Amniotic epithelial cell (primary cell): ENCODE data around the gene DCHS1.
"Not testable (repeated sequence)": the region's sequence is repeated elsewhere in the genome, so short reads cannot be mapped to it uniquely, and the experiment has no call there.

Experiments
- DNase-seq: peaks from one replicate; pipeline ENCODE4 v3.0.0-alpha.2; 2010; ENCODE audit warnings: low read depth

Gene DCHS1

GRCh38 chr11:6655790-6656583 is at the start of gene DCHS1:
DCHS1 (minus strand) TSS chr11:6655809; CDS start chr11:6641613, 14,196 bp downstream.
- DNase-seq: no peak

- DNase-seq: peak; percentile 75
Observed at GRCh38 chr11:6703247-6704063, 47.8 kb upstream of the DCHS1 start.

DNA sequence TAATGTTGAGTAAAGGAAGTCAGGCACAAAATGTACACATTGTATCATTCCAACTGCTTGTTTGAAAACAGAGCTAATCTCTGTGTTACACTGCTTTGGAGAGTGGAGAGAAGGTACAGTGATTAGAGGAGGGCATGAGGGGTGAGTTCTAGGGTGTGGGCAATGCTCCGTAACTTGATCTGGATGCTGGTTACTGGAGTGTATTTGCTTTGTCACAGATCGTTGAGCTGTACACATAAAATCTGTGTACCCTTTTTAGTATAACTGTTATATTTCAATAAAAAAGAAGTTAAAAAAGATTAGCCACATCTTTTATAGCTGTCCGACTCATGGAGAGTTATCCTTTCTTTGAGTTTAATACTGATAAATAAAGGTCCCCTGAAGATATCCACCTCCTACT is 46.3 kb upstream of the DCHS1 start:
- DNase-seq: not testable (repeated sequence)

DNA sequence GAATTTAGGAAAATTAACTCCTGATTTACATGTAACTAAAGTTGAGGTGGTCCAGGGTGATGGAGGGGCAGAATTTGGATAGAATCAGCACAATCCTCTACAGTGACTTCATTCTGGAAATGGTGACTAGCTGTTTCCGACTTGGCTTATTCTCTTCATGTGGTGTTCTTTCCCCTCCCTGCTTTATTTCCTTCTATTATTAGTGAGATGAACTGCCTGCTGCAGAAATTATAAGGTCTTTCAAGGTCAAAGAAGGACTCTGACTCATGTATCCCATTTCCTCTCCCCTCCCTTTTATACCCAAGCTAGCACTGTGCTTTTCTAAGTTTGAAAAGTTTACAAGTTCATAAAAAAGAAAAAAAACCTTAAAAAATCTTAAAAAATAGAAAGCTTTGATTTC is 39.8 kb upstream of the DCHS1 start:
- DNase-seq: peak; percentile 61

GRCh38 chr11:6694229-6694535 is 38.6 kb upstream of the DCHS1 start:
- no peak for DNase-seq

GRCh38 chr11:6693342-6694228 is 38.0 kb upstream of the DCHS1 start:
- DNase-seq: peak; percentile 92

GRCh38 chr11:6692128-6692527 is 36.5 kb upstream of the DCHS1 start:
- DNase-seq: no peak

- DNase-seq: not testable (repeated sequence)
Observed at GRCh38 chr11:6690431-6691132, 35.0 kb upstream of the DCHS1 start.

GRCh38 chr11:6687876-6688275 is 32.3 kb upstream of the DCHS1 start:
- DNase-seq: no peak

- no peak for DNase-seq
Observed at GRCh38 chr11:6686006-6686405, 30.4 kb upstream of the DCHS1 start.

GRCh38 chr11:6684068-6684467 is 28.5 kb upstream of the DCHS1 start:
- DNase-seq: not testable (repeated sequence)

- peak; percentile 96 for DNase-seq
Observed at GRCh38 chr11:6682936-6683861, 27.6 kb upstream of the DCHS1 start, which contains the start of gene MRPL17. MRPL17 (minus strand) TSS chr11:6683340; CDS start chr11:6683296, 44 bp downstream.

GRCh38 chr11:6682591-6682935 is 27.0 kb upstream of the DCHS1 start:
- DNase-seq: peak; percentile 5

DNA sequence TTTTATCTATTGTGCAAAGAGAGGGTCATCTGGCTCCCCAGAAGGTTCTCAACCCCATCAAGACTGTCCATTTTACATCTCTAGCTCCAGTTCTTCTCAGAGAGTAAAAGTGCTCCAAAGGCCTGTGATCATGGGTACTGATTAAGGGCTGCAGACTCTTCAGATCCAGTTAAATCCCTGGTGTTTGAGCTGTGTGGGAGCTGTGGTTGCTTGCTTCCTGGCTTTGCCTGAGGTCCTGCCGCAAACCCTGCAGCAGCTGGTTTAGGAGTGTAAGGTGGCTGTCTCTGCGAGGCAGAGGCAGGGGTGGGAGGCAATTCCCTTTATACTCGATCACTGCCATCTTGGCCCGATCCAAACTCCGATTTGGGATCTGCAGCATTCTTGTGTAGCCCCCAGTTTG is 26.3 kb upstream of the DCHS1 start:
- peak; percentile 45 for DNase-seq

DNA sequence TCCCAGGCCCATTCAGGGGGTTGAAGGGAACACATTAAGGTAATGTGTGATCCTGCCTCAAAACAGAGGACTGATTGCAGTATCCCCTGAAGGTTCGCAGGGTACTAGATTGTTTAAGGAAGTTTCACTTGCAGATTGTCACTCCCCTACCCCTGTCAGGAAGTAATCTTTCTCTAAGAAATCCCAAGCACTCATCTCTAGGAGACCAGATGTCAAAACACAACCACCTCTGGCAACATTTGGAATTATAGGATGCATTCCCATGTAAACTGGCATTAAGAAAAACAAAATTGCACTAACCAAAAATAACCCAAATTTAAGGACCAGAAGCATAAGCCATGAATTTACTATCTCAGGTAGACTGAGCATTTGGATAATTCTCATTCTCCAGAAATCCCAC is 25.9 kb upstream of the DCHS1 start:
- DNase-seq: no peak

DNA sequence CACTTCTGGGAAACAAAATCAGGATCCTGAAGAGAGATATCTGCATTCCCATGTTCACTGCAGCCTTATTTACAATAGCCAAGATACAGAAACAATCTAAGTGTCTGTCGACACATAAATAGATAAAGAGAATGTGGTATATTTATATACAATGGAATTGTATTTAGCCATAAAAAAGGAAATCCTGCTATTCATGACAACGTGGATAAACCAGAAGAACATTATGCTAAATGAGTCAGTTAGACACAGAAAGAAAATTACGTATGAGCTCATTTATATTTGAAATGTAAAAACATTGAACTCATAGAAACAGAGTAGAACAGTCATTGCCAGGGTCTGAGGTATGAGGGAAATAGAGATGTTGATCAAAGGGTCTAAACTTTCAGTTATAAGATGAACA is 21.4 kb upstream of the DCHS1 start:
- no peak for DNase-seq

DNA sequence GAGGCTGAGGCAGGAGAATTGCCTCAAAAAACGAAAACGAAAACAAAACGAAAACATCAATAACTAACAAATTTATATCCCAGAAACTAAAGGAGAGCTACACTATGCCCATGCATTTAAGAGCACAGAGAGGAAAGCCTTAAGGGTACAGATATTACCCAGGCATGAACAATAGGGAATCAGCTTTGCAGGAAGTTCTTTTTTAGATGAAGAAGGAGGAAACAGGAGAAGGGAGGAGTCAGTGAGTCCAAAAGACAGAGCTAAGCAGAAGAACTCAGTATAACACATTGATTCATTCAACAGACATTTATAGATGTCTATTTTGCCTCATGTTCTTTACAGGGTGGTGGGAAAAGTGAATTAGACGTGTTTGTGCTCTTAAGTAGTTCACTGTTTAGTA is 19.3 kb upstream of the DCHS1 start:
- DNase-seq: no peak

GRCh38 chr11:6674219-6674597 is 18.6 kb upstream of the DCHS1 start:
- DNase-seq: no peak

DNA sequence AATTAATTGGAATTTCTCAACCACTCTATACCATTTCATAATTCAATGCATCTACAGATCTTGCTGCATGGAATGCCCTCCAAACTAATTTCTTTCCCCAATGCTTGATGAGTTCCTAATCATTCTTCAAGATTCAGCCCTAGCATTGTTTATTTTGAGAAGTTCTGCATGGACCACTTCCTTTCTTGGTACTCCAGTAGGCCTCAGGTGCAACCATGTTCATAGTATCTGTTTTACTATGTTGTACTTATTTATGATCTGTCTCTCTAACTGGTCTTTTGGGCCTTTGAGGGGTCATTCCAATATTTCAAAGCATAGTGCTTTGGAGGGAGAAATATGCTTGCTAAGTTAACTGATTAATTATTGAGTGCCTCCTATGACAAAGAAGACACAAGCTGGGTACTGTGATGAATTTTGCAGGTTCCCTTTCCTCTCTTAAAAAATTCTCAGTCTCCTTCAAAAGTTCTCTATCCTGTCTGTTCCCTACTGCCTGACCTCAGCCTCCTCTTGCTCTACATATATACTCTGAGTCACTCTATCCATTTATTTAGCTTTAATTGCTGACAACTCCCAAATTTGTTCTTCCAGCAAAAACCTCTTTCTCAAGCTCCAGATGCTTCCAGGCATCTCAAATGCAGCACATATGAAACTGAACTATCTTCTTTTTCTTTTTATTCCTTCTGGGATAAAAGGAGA is 18.1 kb upstream of the DCHS1 start:
- no peak for DNase-seq

- DNase-seq: no peak
Observed at GRCh38 chr11:6671991-6672390, 16.4 kb upstream of the DCHS1 start.
